Measurements from ENCODE around the gene TTR.

GRCh38 chr18:31555971-31556747, 35.5 kb upstream of the TTR start:
- TF ChIP-seq CTCF (conservative IDR thresholded peaks at IDR 0.05; ENCODE audit: low read depth in 2 of 2), result peak; percentile 87 to 98
- TF ChIP-seq EZH2 (IDR thresholded peaks at IDR 0.05; ENCODE audit: low read depth, unreplicated experiment), result no peak
- TF ChIP-seq EZH2phosphoT487 (IDR thresholded peaks at IDR 0.05; ENCODE audit: unreplicated experiment), result no peak
- no peak for TF ChIP-seq POLR2AphosphoS5 (IDR thresholded peaks at IDR 0.05; ENCODE audit: low read depth)
- no peak for TF ChIP-seq REST (IDR thresholded peaks at IDR 0.05; ENCODE audit: unreplicated experiment)
- no peak for TF ChIP-seq JUNB (IDR thresholded peaks at IDR 0.05; ENCODE audit: unreplicated experiment)
- TF ChIP-seq CREB1 (CRISPR knock-in tag; IDR thresholded peaks at IDR 0.05; ENCODE audit: low read depth), result no peak
- no peak for TF ChIP-seq NANOG (IDR thresholded peaks at IDR 0.05; ENCODE audit: borderline replicate concordance)
- no peak for TF ChIP-seq ZNF331 (CRISPR knock-in tag; IDR thresholded peaks at IDR 0.05; ENCODE audit: low read depth)
